HG03175 (cell line): ENCODE data around the gene SLC6A6.

Source experiments
- ATAC-seq: cut with Tn5 transposase; IDR thresholded peaks from one replicate; pipeline ENCODE4 v1.9.1; 2021; ENCODE audit warnings: mild to moderate bottlenecking, moderate library complexity; ENCODE audit not compliant: unreplicated experiment

Gene SLC6A6

GRCh38 chr3:14517601-14518431, 115.4 kb downstream of the SLC6A6 start:
- ATAC-seq = no peak

- ATAC-seq = no peak
Measured at GRCh38 chr3:14518432-14518802, 116.0 kb downstream of the SLC6A6 start.

- no peak for ATAC-seq
Measured at GRCh38 chr3:14518893-14519292, 116.5 kb downstream of the SLC6A6 start.

GRCh38 chr3:14519406-14519805, 117.0 kb downstream of the SLC6A6 start:
- no peak for ATAC-seq

- no peak for ATAC-seq
Measured at GRCh38 chr3:14520149-14520548, 117.7 kb downstream of the SLC6A6 start.

GRCh38 chr3:14520967-14521366, 118.6 kb downstream of the SLC6A6 start:
- no peak for ATAC-seq

GRCh38 chr3:14521611-14522010, 119.2 kb downstream of the SLC6A6 start:
- ATAC-seq = no peak

GRCh38 chr3:14522129-14522691, 119.8 kb downstream of the SLC6A6 start:
- ATAC-seq = no peak

- no peak for ATAC-seq
Measured at GRCh38 chr3:14522768-14523167, 120.4 kb downstream of the SLC6A6 start.

GRCh38 chr3:14523792-14524191, 121.4 kb downstream of the SLC6A6 start:
- ATAC-seq = no peak

DNA sequence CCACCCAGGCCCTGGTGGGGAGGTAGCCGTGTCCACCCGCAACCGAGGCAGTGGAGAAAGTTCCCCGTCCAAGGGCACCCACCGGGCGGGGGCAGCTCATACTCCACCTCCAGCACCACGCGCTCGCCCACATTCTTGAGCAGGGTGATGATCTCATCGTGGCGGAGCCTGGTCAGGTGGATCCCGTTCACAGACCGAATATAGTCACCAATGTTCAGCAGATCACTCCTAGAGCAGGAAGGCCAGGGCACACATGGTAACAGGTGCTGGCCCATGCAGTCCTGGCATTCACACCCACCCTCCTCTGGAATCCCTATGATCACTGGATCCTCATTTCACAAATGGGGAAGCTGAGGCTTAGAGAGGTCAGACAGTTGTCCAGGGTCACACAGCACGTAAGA, 121.9 kb downstream of the SLC6A6 start:
- ATAC-seq = no peak

DNA sequence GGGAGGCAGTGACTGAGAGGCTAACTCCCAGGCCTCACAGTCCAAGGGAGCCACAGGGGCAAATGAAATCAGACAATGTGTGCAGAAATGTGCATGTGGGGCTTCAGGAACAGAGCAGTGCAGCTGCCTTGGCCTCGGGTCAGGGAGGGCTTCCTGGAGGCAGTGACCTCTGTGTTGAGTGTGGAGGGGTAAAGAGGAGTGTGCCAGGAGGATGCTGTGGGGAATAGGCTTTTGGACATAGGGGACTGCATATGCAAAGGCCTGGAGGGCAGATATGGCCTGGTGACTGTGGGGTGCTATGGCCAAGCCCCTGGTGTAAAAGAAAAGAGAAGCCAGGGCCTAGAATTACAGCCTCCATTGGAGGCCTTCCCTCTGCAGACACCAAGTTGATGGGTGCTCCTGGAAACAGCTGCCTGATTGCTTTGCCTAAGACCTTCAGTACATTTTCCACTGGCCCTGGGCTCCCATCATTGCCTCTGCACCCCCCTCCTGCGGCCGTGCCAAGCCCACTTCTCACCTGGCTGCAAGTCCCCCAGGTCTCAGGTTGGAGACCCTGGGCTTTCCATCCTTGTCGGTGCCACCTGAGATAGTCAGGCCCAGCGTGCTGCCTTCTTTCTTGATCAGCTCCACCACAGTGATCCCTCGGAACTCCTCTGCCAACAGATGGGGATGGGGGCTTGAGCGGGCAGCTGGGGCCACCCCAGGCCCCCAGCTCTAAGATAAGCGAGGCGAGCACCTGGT, 122.7 kb downstream of the SLC6A6 start:
- ATAC-seq = no peak

DNA sequence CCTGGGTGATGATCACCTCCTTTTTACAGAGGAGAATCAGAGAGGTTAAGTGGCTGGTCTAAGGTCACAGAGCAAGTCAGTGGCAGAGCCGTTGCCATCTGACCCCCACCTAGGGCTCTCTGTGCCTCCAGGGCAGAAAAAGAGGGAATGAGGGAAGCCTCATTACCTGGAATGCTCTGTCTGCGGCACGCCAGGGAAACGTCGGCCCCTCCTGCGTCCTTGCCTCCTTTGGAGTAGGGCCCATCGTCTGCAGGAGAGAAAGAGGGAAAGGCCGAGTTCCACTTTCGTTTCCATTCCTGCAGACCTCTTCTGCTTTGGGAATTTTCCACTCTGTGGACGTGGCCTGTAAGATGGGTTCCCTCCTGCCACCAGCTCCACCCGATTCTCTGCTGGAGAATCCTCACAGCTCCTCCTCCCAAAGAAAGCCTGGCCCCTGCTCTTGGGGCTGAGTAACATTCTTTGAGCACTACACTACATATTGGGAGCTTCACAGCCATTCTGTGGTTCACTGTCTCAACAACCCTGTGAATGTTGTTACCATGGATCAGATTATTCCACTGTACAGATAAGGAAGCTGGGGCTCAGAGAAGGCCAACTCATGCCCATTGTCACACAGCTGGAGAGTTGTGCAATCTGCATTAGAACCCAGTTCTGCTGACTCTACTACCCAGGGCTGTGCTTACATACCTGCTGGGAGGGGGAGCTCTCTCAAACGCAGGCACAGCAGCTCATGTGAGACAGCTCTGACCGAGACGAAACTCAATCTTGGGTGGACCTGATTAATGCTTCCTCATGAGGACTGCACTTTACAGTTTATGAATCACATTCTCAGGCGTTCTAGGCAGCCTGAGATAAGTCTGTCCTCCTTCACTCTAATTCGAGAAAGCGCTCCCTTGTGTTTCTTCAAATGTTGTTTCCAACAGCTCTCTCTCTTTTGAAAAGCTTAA, 123.6 kb downstream of the SLC6A6 start:
- ATAC-seq = no peak

DNA sequence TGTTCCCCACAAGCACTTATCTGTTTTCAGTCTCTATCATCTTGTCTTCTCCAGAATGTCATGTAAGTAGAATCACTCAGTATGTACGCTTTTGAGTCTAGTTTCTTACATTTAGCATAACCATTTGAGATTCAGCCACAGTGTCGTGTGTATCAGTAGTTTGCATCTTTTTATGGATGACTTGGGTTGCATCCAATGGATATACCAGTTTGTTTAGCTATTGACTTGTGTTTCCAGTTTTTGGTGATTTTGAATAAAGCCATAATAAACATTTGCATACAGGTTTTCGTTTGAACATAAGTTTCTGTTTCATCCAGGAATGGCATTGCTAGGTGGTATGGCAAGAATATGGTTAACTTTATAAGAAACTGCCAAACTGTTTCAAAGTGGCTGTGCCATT, 125.7 kb downstream of the SLC6A6 start:
- ATAC-seq = no peak

DNA sequence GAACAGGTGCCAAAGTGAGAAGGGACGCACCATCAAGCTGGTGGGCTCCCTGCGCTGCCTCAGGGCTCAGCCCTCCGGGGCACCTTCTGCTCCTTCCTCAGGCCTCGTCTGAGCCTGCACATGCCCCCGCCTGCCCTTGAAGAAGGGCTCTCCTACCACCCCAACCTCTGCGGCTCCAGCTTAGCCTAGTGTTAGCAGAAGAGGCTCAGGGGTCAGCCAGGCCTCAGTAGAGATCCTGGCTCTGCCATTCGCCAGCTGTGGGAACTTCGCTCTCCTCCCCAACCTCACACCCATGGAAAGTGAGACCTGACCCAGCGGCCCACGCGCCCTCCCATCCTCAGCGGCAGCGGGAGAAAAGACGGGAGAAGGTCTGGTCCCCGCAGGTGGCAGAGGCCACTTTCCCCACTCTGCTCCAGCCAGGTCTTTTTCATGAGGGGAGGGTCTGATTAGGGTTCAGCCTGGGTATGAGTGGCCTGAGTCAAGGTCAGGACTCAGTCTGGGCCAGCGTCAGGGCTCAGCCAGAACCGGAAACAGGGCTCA, 129.5 kb downstream of the SLC6A6 start:
- ATAC-seq = no peak

DNA sequence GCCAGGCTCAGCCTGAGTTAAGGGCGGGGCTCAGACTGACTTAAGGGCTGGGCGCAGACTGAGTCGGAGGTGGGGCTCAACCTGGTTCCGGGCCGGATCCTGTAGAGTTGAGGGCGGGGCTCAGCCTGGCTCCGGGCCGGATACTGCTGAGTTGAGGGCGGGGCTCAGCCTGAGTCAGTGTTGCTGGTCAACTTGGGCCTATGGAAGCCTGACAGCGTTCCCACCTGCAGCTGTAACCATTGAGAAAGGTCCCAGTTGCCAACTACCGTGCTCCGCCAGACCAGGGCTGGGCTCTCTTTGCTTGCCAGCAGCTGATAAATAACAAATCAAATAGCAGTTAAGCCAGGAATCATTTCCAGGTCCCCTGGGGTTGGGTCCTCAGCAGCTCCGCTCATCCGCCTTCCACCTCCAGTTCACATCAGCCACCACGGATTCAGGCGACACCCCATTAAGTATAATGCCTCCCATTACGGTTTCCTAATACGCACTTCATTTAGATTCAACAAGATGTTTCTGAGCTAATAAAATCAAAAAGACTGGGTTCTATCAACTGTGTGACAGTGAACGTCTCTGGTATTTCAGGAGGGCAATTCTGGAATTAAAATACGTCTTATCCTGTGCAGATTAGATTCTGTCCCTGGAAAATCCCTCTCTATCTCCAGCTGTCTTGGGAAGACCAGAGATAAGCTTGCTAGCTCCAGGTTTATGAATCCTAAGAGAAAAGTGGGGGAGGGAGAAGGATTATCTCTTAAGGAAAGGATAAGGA, 130.5 kb downstream of the SLC6A6 start:
- ATAC-seq = no peak

- ATAC-seq = no peak
Measured at GRCh38 chr3:14533457-14533958, 131.1 kb downstream of the SLC6A6 start.

GRCh38 chr3:14534516-14535191, 132.2 kb downstream of the SLC6A6 start:
- ATAC-seq = no peak

GRCh38 chr3:14535616-14536015, 133.2 kb downstream of the SLC6A6 start:
- ATAC-seq = no peak
